Activated CD8-positive, alpha-beta T cell treated with anti-CD3 and anti-CD28 coated beads, Interleukin-2, amount 10 ng/mL, durations not matched to agents 7 days and 5 days (primary cell): ENCODE data around the gene LMOD3. TPM values are rescaled to one million over a fixed set of nuclear protein-coding genes. Genes with fewer than 3 reads are reported as not detected.
A peak's percentile ranks its signal among the peaks of the same experiment; 100 is the strongest.

Source experiments
- ATAC-seq: fragments of 150-1000 bp; cut with Tn5 transposase; one replicate; pipeline ENCODE4 v1.10.0; 2021; ENCODE audit warnings: moderate library complexity
- CTCF ChIA-PET: fragments of 350-600 bp; sonication (Branson Sonifier 250); formaldehyde crosslinking; loops from one replicate; lab custom pipeline; 2021; ENCODE audit warnings: antibody characterized with exemption; lab: Charles Lee
- POLR2A ChIA-PET: fragments of 350-600 bp; sonication (Branson Sonifier 250); formaldehyde crosslinking; loops from one replicate; lab custom pipeline; 2021; ENCODE audit warnings: antibody characterized with exemption; lab: Charles Lee
- DNase-seq: peaks from one replicate; pipeline ENCODE4 v3.0.0-alpha.2; 2020
- H3K27ac Mint-ChIP-seq: one replicate; pipeline ENCODE4 v1.8.0; 2021; ENCODE audit warnings: mild to moderate bottlenecking, mixed read lengths
- H3K27me3 Mint-ChIP-seq: one replicate; pipeline ENCODE4 v1.8.0; 2021; ENCODE audit warnings: low read depth, mixed read lengths
- H3K36me3 Mint-ChIP-seq: one replicate; pipeline ENCODE4 v1.8.0; 2021; ENCODE audit warnings: low read depth, mixed read lengths
- H3K4me1 Mint-ChIP-seq: one replicate; pipeline ENCODE4 v1.8.0; 2021; ENCODE audit warnings: low read depth, mixed read lengths
- H3K4me3 Mint-ChIP-seq: one replicate; pipeline ENCODE4 v1.8.0; 2021; ENCODE audit warnings: mild to moderate bottlenecking, mixed read lengths
- H3K9me3 Mint-ChIP-seq: one replicate; pipeline ENCODE4 v1.8.0; 2022; ENCODE audit warnings: mixed read lengths; ENCODE audit not compliant: insufficient read depth
- total RNA-seq, 2 experiments: library from RNA; stranded (reverse); gene quantifications; one replicate each; pipeline ENCODE4 v1.2.3, GENCODE V29; 2021

LMOD3 gene
- total RNA-seq, 2 experiments from 2014 or later, result not detected

- H3K4me3 Mint-ChIP-seq, result no peak overlapping the region
- DNase-seq (no peak), ATAC-seq (no peak)
- H3K4me1 Mint-ChIP-seq, result peaks cover 9% of the 10 kb centered on the region
- CTCF ChIA-PET, result interaction anchor here (6.5 kb wide), 1 partner anchor 11 kb away, joined by 35 read pairs; no protein-coding TSS in a partner anchor
- H3K27me3 Mint-ChIP-seq, result no peaks in the 10 kb centered on the region
- POLR2A ChIA-PET, result interaction anchor here (1.4 kb wide), 1 partner anchor 22 kb away, joined by 6 read pairs; no protein-coding TSS in a partner anchor
- peaks cover 25% of the 10 kb centered on the region for H3K36me3 Mint-ChIP-seq
- no peak overlapping the region for H3K27ac Mint-ChIP-seq
- no peaks in the 10 kb centered on the region for H3K9me3 Mint-ChIP-seq
Observed at GRCh38 chr3:69108811-69109210, 13.6 kb downstream of the LMOD3 start.

- Mint-ChIP-seq H3K4me1 (peaks cover 18% of the 10 kb centered on the region), H3K27me3 (no peaks in the 10 kb centered on the region), H3K36me3 (peaks cover 35% of the 10 kb centered on the region), H3K27ac (no peak overlapping the region), H3K9me3 (no peaks in the 10 kb centered on the region), H3K4me3 (no peak overlapping the region)
- CTCF ChIA-PET, result interaction anchor here (6.5 kb wide), 1 partner anchor 12 kb away, joined by 35 read pairs; no protein-coding TSS in a partner anchor
- POLR2A ChIA-PET, result no interaction called here
- DNase-seq (no peak), ATAC-seq (no peak)
Observed at GRCh38 chr3:69107841-69108240, 14.6 kb downstream of the LMOD3 start.

- Mint-ChIP-seq H3K27me3 (no peaks in the 10 kb centered on the region), H3K36me3 (peaks cover 53% of the 10 kb centered on the region), H3K4me1 (peaks cover 34% of the 10 kb centered on the region), H3K4me3 (no peak overlapping the region), H3K9me3 (no peaks in the 10 kb centered on the region), H3K27ac (no peak overlapping the region)
- DNase-seq (no peak), ATAC-seq (no peak)
- ChIA-PET POLR2A (interaction anchor here (1.5 to 1.6 kb wide), 2 partner anchors 9 to 11 kb away, joined by 3 to 6 read pairs; no protein-coding TSS in a partner anchor), CTCF (interaction anchor here (0.8 to 6.5 kb wide), 5 partner anchors 8 to 64 kb away, joined by 3 to 35 read pairs (median 3); no protein-coding TSS in a partner anchor)
Observed at GRCh38 chr3:69105320-69105719, 17.1 kb downstream of the LMOD3 start.

GRCh38 chr3:69104586-69104985 lies 17.8 kb downstream of the LMOD3 start:
- H3K4me1 Mint-ChIP-seq, result peaks cover 38% of the 10 kb centered on the region
- H3K27ac Mint-ChIP-seq, result peak overlapping the region; percentile 9
- CTCF ChIA-PET, result interaction anchor here (0.9 to 6.5 kb wide), 3 partner anchors 9 to 16 kb away, joined by 3 to 35 read pairs (median 3); no protein-coding TSS in a partner anchor
- POLR2A ChIA-PET, result no interaction called here
- ATAC-seq, result no peak
- no peaks in the 10 kb centered on the region for H3K27me3 Mint-ChIP-seq
- no peaks in the 10 kb centered on the region for H3K9me3 Mint-ChIP-seq
- H3K36me3 Mint-ChIP-seq, result peaks cover 60% of the 10 kb centered on the region
- H3K4me3 Mint-ChIP-seq, result no peak overlapping the region
- DNase-seq, result no peak

GRCh38 chr3:69103123-69103522 lies 19.3 kb downstream of the LMOD3 start:
- Mint-ChIP-seq H3K36me3 (peaks cover 69% of the 10 kb centered on the region), H3K27me3 (no peaks in the 10 kb centered on the region), H3K4me3 (no peak overlapping the region), H3K27ac (no peak overlapping the region), H3K4me1 (peaks cover 45% of the 10 kb centered on the region), H3K9me3 (no peaks in the 10 kb centered on the region)
- POLR2A ChIA-PET, result no interaction called here
- DNase-seq (no peak), ATAC-seq (no peak)
- CTCF ChIA-PET, result no interaction called here

- Mint-ChIP-seq H3K9me3 (no peaks in the 10 kb centered on the region), H3K36me3 (peaks cover 69% of the 10 kb centered on the region), H3K4me3 (no peak overlapping the region), H3K27me3 (no peaks in the 10 kb centered on the region), H3K4me1 (peaks cover 49% of the 10 kb centered on the region), H3K27ac (no peak overlapping the region)
- ChIA-PET CTCF (interaction anchor here (1.0 to 4.2 kb wide), 2 partner anchors 18 to 50 kb away, joined by 3 to 27 read pairs; partner anchors contain the start of gene TMF1), POLR2A (interaction anchor here (0.7 to 1.0 kb wide), 2 partner anchors 50 to 97 kb away, joined by 3 read pairs; no protein-coding TSS in a partner anchor)
- DNase-seq, result no peak
- ATAC-seq, result no peak
Observed at GRCh38 chr3:69102384-69102783, 20.0 kb downstream of the LMOD3 start.

GRCh38 chr3:69099576-69099975 lies 22.8 kb downstream of the LMOD3 start:
- no peak overlapping the region for H3K27ac Mint-ChIP-seq
- peaks cover 80% of the 10 kb centered on the region for H3K36me3 Mint-ChIP-seq
- CTCF ChIA-PET, result interaction anchor here (4.2 kb wide), 1 partner anchor 20 kb away, joined by 27 read pairs; no protein-coding TSS in a partner anchor
- H3K4me3 Mint-ChIP-seq, result no peak overlapping the region
- DNase-seq (no peak), ATAC-seq (no peak)
- H3K9me3 Mint-ChIP-seq, result no peaks in the 10 kb centered on the region
- H3K4me1 Mint-ChIP-seq, result peaks cover 73% of the 10 kb centered on the region
- POLR2A ChIA-PET, result interaction anchor here (0.7 kb wide), 1 partner anchor 324 kb away, joined by 3 read pairs; no protein-coding TSS in a partner anchor
- H3K27me3 Mint-ChIP-seq, result no peaks in the 10 kb centered on the region

- H3K36me3 Mint-ChIP-seq, result peaks cover 76% of the 10 kb centered on the region
- peaks cover 76% of the 10 kb centered on the region for H3K4me1 Mint-ChIP-seq
- DNase-seq, result no peak
- ChIA-PET CTCF (no interaction called here), POLR2A (no interaction called here)
- H3K4me3 Mint-ChIP-seq, result no peak overlapping the region
- no peaks in the 10 kb centered on the region for H3K27me3 Mint-ChIP-seq
- peak overlapping the region; percentile 13 for H3K27ac Mint-ChIP-seq
- no peaks in the 10 kb centered on the region for H3K9me3 Mint-ChIP-seq
- no peak for ATAC-seq
Observed at GRCh38 chr3:69097407-69098086, 24.8 kb downstream of the LMOD3 start.

GRCh38 chr3:69096299-69096698 lies 26.1 kb downstream of the LMOD3 start:
- Mint-ChIP-seq H3K27ac (no peak overlapping the region), H3K27me3 (no peaks in the 10 kb centered on the region), H3K4me3 (no peak overlapping the region), H3K36me3 (peaks cover 72% of the 10 kb centered on the region), H3K4me1 (peaks cover 76% of the 10 kb centered on the region), H3K9me3 (no peaks in the 10 kb centered on the region)
- ATAC-seq (no peak), DNase-seq (no peak)
- POLR2A ChIA-PET, result interaction anchor here (1.1 to 2.1 kb wide), 2 partner anchors 10 to 44 kb away, joined by 3 to 9 read pairs; partner anchors contain the start of genes ARL6IP5 and TMF1
- CTCF ChIA-PET, result interaction anchor here (0.5 to 1.1 kb wide), 3 partner anchors 8 to 14 kb away, joined by 3 read pairs; no protein-coding TSS in a partner anchor

GRCh38 chr3:69095636-69096035 lies 26.8 kb downstream of the LMOD3 start:
- H3K27ac Mint-ChIP-seq, result peak overlapping the region; percentile 83
- peaks cover 71% of the 10 kb centered on the region for H3K36me3 Mint-ChIP-seq
- H3K9me3 Mint-ChIP-seq, result no peaks in the 10 kb centered on the region
- H3K4me1 Mint-ChIP-seq, result peaks cover 78% of the 10 kb centered on the region
- peak overlapping the region; percentile 39 for H3K4me3 Mint-ChIP-seq
- ATAC-seq (peak; percentile 14), DNase-seq (peak; percentile 32)
- ChIA-PET CTCF (interaction anchor here (0.5 to 1.1 kb wide), 3 partner anchors 9 to 13 kb away, joined by 3 read pairs; no protein-coding TSS in a partner anchor), POLR2A (interaction anchor here (1.1 to 2.3 kb wide), 3 partner anchors 10 to 43 kb away, joined by 3 to 9 read pairs (median 6); partner anchors contain the start of genes ARL6IP5 and TMF1)
- no peaks in the 10 kb centered on the region for H3K27me3 Mint-ChIP-seq

GRCh38 chr3:69094467-69095205 lies 27.8 kb downstream of the LMOD3 start:
- POLR2A ChIA-PET, result interaction anchor here (0.6 to 2.3 kb wide), 6 partner anchors 9 to 105 kb away, joined by 3 to 9 read pairs (median 6); partner anchors contain the start of genes ARL6IP5, EOGT and UBA3
- H3K36me3 Mint-ChIP-seq, result peaks cover 73% of the 10 kb centered on the region
- H3K27ac Mint-ChIP-seq, result peak overlapping the region; percentile 89

More at GRCh38 chr3:69094467-69095205, 27.8 kb downstream of the LMOD3 start:
- ATAC-seq, result peak; percentile 16
- Mint-ChIP-seq H3K4me1 (peaks cover 83% of the 10 kb centered on the region), H3K27me3 (no peaks in the 10 kb centered on the region), H3K4me3 (peak overlapping the region; percentile 81), H3K9me3 (no peaks in the 10 kb centered on the region)
- CTCF ChIA-PET, result interaction anchor here (0.8 to 1.8 kb wide), 2 partner anchors 9 to 26 kb away, joined by 3 to 7 read pairs; no protein-coding TSS in a partner anchor
- peak; percentile 24 for DNase-seq
